ENCODE measurements around the gene USP30. TPM values are rescaled to one million over a fixed set of nuclear protein-coding genes. Genes with fewer than 3 reads are reported as not detected.

The USP30 gene
- total and polyA plus RNA-seq, 9 of the 15 experiments (the other 6 are each of a cell fraction or from before 2014, with no cell fraction given), result 1.4 to 15.2 (median 7.0) TPM

GRCh38 chr12:109097435-109098182 is 45.2 kb downstream of the USP30 start, which contains the start of gene UNG (continued):
- no peak for TF ChIP-seq RREB1 (CRISPR knock-in tag; IDR thresholded peaks at IDR 0.05)
- TF ChIP-seq TCF7 (IDR thresholded peaks at IDR 0.05; ENCODE audit: borderline replicate concordance), result no peak
- no peak for TF ChIP-seq ZNF830 (CRISPR knock-in tag; IDR thresholded peaks at IDR 0.05)
- peak; percentile 21; the same call in 1 of the 2 replicates for TF ChIP-seq REST (IDR thresholded peaks at IDR 0.05; ENCODE audit: borderline replicate concordance)
- no peak for TF ChIP-seq REST (CRISPR knock-in tag; IDR thresholded peaks at IDR 0.05; ENCODE audit: low read depth)
- peak; percentile 96 for TF ChIP-seq MXI1 (IDR thresholded peaks at IDR 0.05; ENCODE audit: low read depth, low read length)
- peak; percentile 41 for TF ChIP-seq CHD1 (IDR thresholded peaks at IDR 0.05; ENCODE audit: low read length)
- TF ChIP-seq, protein P1, sequence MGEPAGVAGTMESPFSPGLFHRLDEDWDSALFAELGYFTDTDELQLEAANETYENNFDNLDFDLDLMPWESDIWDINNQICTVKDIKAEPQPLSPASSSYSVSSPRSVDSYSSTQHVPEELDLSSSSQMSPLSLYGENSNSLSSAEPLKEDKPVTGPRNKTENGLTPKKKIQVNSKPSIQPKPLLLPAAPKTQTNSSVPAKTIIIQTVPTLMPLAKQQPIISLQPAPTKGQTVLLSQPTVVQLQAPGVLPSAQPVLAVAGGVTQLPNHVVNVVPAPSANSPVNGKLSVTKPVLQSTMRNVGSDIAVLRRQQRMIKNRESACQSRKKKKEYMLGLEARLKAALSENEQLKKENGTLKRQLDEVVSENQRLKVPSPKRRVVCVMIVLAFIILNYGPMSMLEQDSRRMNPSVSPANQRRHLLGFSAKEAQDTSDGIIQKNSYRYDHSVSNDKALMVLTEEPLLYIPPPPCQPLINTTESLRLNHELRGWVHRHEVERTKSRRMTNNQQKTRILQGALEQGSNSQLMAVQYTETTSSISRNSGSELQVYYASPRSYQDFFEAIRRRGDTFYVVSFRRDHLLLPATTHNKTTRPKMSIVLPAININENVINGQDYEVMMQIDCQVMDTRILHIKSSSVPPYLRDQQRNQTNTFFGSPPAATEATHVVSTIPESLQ (CRISPR knock-in tag; IDR thresholded peaks at IDR 0.05), result 0 out of 2 replicates have a peak, but pooled peaks have one; percentile 34
- TF ChIP-seq SAP30 (IDR thresholded peaks at IDR 0.05; ENCODE audit: borderline replicate concordance, insufficient read depth, low read depth, low read length, poor library complexity, severe bottlenecking), result peak; percentile 100

Data from K562 (cell line).